Mesenteric fat pad (tissue), 1 donor: Measurements from ENCODE around the gene ZBTB24. TPM values are rescaled to one million over a fixed set of nuclear protein-coding genes. Genes with fewer than 3 reads are reported as not detected.
"Not testable (repeated sequence)": the region's sequence is repeated elsewhere in the genome, so short reads cannot be mapped to it uniquely, and the experiment has no call there.

Experiments used
- DNase-seq: peaks from one replicate; pipeline ENCODE4 v3.0.0-alpha.2; 2020; ENCODE audit warnings: low spot score
- total RNA-seq: library from RNA; stranded (reverse); fragmentation: NEBNext Ultra II Directional; extraction: Animal tissue kit (Norgen Biotek cat#: 25700); gene quantifications from one replicate; pipeline ENCODE4 v1.2.1, GENCODE V29; 2021
- donor health status: DM: yes; HTN: yes; CAD: no.

The ZBTB24 gene
- total RNA-seq, 1 donor from 2014 or later = 6.3 TPM

GRCh38 chr6:109472132-109472995 lies 10.7 kb downstream of the ZBTB24 start:
- no peak for DNase-seq

GRCh38 chr6:109471105-109471810 lies 11.8 kb downstream of the ZBTB24 start:
- no peak for DNase-seq

- no peak for DNase-seq
Measured at GRCh38 chr6:109469591-109470189, 13.3 kb downstream of the ZBTB24 start.

- no peak for DNase-seq
Measured at GRCh38 chr6:109467696-109468095, 15.3 kb downstream of the ZBTB24 start.

GRCh38 chr6:109466212-109466923 lies 16.7 kb downstream of the ZBTB24 start:
- no peak for DNase-seq

- DNase-seq = no peak
Measured at GRCh38 chr6:109465772-109466171, 17.2 kb downstream of the ZBTB24 start.

- no peak for DNase-seq
Measured at GRCh38 chr6:109461733-109462526, 21.1 kb downstream of the ZBTB24 start.

GRCh38 chr6:109461205-109461604 lies 21.8 kb downstream of the ZBTB24 start:
- not testable (repeated sequence) for DNase-seq

- DNase-seq = no peak
Measured at GRCh38 chr6:109460161-109460829, 22.7 kb downstream of the ZBTB24 start.

GRCh38 chr6:109458774-109459531 lies 24.1 kb downstream of the ZBTB24 start:
- no peak for DNase-seq

- no peak for DNase-seq
Measured at GRCh38 chr6:109457562-109457996, 25.4 kb downstream of the ZBTB24 start.

GRCh38 chr6:109456710-109457561 lies 26.1 kb downstream of the ZBTB24 start:
- DNase-seq = no peak

- no peak for DNase-seq
Measured at GRCh38 chr6:109456111-109456583, 26.9 kb downstream of the ZBTB24 start.

GRCh38 chr6:109455437-109456110 lies 27.4 kb downstream of the ZBTB24 start, which contains the start of gene MICAL1:
Gene MICAL1 (minus strand): TSS chr6:109455772. CDS start chr6:109454196, 1,576 bp downstream.
- peak; percentile 94 for DNase-seq

GRCh38 chr6:109454496-109455436 lies 28.3 kb downstream of the ZBTB24 start:
- no peak for DNase-seq
